ENCODE data around the gene A2M. TPM values are rescaled to one million over a fixed set of nuclear protein-coding genes. Genes with fewer than 3 reads are reported as not detected.

A2M gene
- total and polyA plus RNA-seq, 2 of the 8 experiments (the other 6 are each of a cell fraction or from before 2014, with no cell fraction given): 0.15 TPM; not detected in 1

DNA sequence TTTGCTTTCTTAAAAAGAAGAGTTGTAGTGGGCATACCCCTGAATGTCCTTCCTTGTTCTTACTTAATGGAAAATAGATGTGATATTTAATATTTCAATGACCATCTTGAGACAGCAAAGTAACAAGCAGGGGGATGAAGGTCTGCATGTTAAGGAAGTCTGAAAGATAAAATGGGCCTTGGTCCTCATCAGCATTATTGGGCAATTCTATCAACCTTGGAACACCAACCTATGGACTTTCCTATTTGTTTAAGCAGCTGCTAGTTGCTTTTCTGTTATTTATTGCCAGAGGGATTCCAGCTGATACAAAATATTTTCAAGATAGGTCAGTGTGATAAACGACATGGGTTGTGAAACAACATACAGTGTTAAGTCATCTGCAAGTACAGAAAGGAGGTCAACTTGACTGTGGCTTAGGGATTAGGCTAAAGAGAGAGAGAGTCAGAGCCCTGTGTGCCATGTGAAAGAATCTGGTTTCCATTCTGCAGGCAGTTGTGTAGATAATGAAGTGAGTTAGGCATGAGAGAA lies 16.4 kb upstream of the A2M start:
- no peak overlapping the region for H3K14ac ChIP-seq (ENCODE audit: insufficient read length)
- no peaks in the 10 kb centered on the region for H3K23me2 ChIP-seq (ENCODE audit: low read depth, low read length)
- no peak overlapping the region for H3K27ac ChIP-seq (ENCODE audit: low read depth, low read length)
- H3K9ac ChIP-seq (replicated peaks in 1 of 4; ENCODE audit: extremely low read depth in 1 of 4, low read depth in 3 of 4, low read length in 3 of 4): no peak overlapping the region
- H3K18ac ChIP-seq (ENCODE audit: extremely low read depth, low read length): no peak overlapping the region
- H3K79me2 ChIP-seq (ENCODE audit: control insufficient read depth in 1 of 2, insufficient read depth in 2 of 2, low read length in 2 of 2): no peaks in the 10 kb centered on the region
- no peak overlapping the region for H2BK20ac ChIP-seq (ENCODE audit: low read length)
- peaks cover 0 to 9% of the 10 kb centered on the region in 2 experiments; a peak in 1 of 4 replicates for H3K9me3 ChIP-seq (ENCODE audit: insufficient read depth in 2 of 2, low read depth in 1 of 2, low read length in 1 of 2)
- POLR2A ChIA-PET (ENCODE audit: partially characterized antibody): no interaction called here
- H4K5ac ChIP-seq (ENCODE audit: insufficient read length, low read depth, low read length): no peak overlapping the region
- WGBS, 2 experiments (ENCODE audit: extremely low coverage in 1 of 2, insufficient coverage in 1 of 2, insufficient read length in 1 of 2, insufficient replicate concordance in 2 of 2, low coverage in 1 of 2, low lambda C conversion rate in 2 of 2, missing lambda C conversion rate in 1 of 2): 85% methylated on average over 1 of the region's 1 CpG; no CpG with 5 or more reads in 1 of the 2 experiments
- no peaks in the 10 kb centered on the region for H3K79me1 ChIP-seq (ENCODE audit: low read depth, low read length)
- no peak overlapping the region for H3K4me3 ChIP-seq (ENCODE audit: extremely low read depth in 1 of 4, insufficient read depth in 2 of 4, low read depth in 3 of 4, low read length in 4 of 4)
- no peak for DNase-seq (ENCODE audit: low read depth in 1 of 2, low spot score in 2 of 2)
- H3K4me1 ChIP-seq (replicated peaks in 1 of 4; ENCODE audit: control insufficient read depth in 3 of 4, insufficient read depth in 4 of 4, low read length in 3 of 4): no peaks in the 10 kb centered on the region
- CTCF ChIA-PET (ENCODE audit: partially characterized antibody): no interaction called here
- no peak overlapping the region for H3K4me2 ChIP-seq (ENCODE audit: insufficient read depth in 1 of 2, low read depth in 2 of 2, low read length in 2 of 2)
- H2BK12ac ChIP-seq (ENCODE audit: low read depth, low read length): no peak overlapping the region
- no peak overlapping the region for H3K4ac ChIP-seq (replicated peaks; ENCODE audit: insufficient read length, low read depth, low read length)
- H3K27me3 ChIP-seq (replicated peaks in 1 of 4; ENCODE audit: control insufficient read depth in 3 of 4, extremely low read depth in 1 of 4, insufficient read depth in 3 of 4, low read length in 3 of 4): no peaks in the 10 kb centered on the region
- H4K8ac ChIP-seq (ENCODE audit: extremely low read depth, insufficient read depth, low read length): no peak overlapping the region
- no peak overlapping the region for H3K23ac ChIP-seq (ENCODE audit: insufficient read length)
- no peaks in the 10 kb centered on the region for H4K20me1 ChIP-seq (replicated peaks in 1 of 2; ENCODE audit: control insufficient read depth in 1 of 2, insufficient read depth in 2 of 2, low read length in 2 of 2)
- H2BK15ac ChIP-seq (ENCODE audit: low read length): no peak overlapping the region
- no peak overlapping the region for H3K56ac ChIP-seq (replicated peaks; ENCODE audit: insufficient read length, low read depth, low read length)
- no peak overlapping the region for H2BK120ac ChIP-seq (replicated peaks; ENCODE audit: low read depth, low read length)
- no peak overlapping the region for H2AK5ac ChIP-seq (ENCODE audit: low read depth, low read length)
- H3K36me3 ChIP-seq (ENCODE audit: control insufficient read depth in 2 of 4, insufficient read depth in 4 of 4, low read length in 3 of 4): no peaks in the 10 kb centered on the region
- no peak overlapping the region for H4K91ac ChIP-seq (replicated peaks; ENCODE audit: insufficient read length, low read length)
- H2AFZ ChIP-seq (ENCODE audit: low read length): no peak overlapping the region
- FAIRE-seq: no peak
- no peak overlapping the region for H2BK5ac ChIP-seq (ENCODE audit: low read depth, low read length)
- no peak for TF ChIP-seq JUN (IDR thresholded peaks at IDR 0.05; ENCODE audit: low read depth, low read length)
- TF ChIP-seq ATF2 (IDR thresholded peaks at IDR 0.05; ENCODE audit: low read length): no peak
- no peak for TF ChIP-seq HDAC2 (IDR thresholded peaks at IDR 0.05; ENCODE audit: borderline replicate concordance in 1 of 2, low read depth in 2 of 2, low read length in 2 of 2)
- no peak for TF ChIP-seq HDAC6 (IDR thresholded peaks at IDR 0.05; ENCODE audit: low read depth, low read length)
- TF ChIP-seq MAFK (IDR thresholded peaks at IDR 0.05; ENCODE audit: low read depth, low read length): no peak
- TF ChIP-seq KDM1A (IDR thresholded peaks at IDR 0.05; ENCODE audit: borderline replicate concordance, low read length): no peak
- TF ChIP-seq EGR1 (IDR thresholded peaks at IDR 0.05; ENCODE audit: borderline replicate concordance, low read depth, low read length): no peak
- no peak for TF ChIP-seq POLR2A (IDR thresholded peaks at IDR 0.05; ENCODE audit: control extremely low read depth in 1 of 2, low read depth in 2 of 2, low read length in 2 of 2)
- no peak for TF ChIP-seq SP1 (IDR thresholded peaks at IDR 0.05; ENCODE audit: low read depth, low read length)
- TF ChIP-seq CBX5 (IDR thresholded peaks at IDR 0.05; ENCODE audit: low read depth, low read length): no peak
- TF ChIP-seq GABPA (IDR thresholded peaks at IDR 0.05; ENCODE audit: borderline replicate concordance, insufficient read depth, low read length): no peak

Data from H1 (cell line).